ENCODE results near the gene ARHGAP8.

The ARHGAP8 gene

GRCh38 chr22:44730022-44730393, 22.4 kb upstream of the ARHGAP8 start:
- H3K9me3 ChIP-seq (ENCODE audit: low read length) = no peaks in the 10 kb centered on the region
- H3K27me3 ChIP-seq (ENCODE audit: insufficient read depth, low read length) = no peaks in the 10 kb centered on the region
- no peak overlapping the region for H2AFZ ChIP-seq (ENCODE audit: low read depth, low read length)
- H3K36me3 ChIP-seq (ENCODE audit: insufficient read depth, low read length) = no peaks in the 10 kb centered on the region
- H3K4me1 ChIP-seq (ENCODE audit: insufficient read depth, low read length) = peaks cover 10% of the 10 kb centered on the region
- no peak overlapping the region for H3K4me3 ChIP-seq (ENCODE audit: low read length)

- no peak overlapping the region for H2AFZ ChIP-seq (ENCODE audit: low read depth, low read length)
- H3K9me3 ChIP-seq (ENCODE audit: low read length) = no peaks in the 10 kb centered on the region
- peaks cover 10% of the 10 kb centered on the region for H3K4me1 ChIP-seq (ENCODE audit: insufficient read depth, low read length)
- H3K36me3 ChIP-seq (ENCODE audit: insufficient read depth, low read length) = no peaks in the 10 kb centered on the region
- H3K27me3 ChIP-seq (ENCODE audit: insufficient read depth, low read length) = no peaks in the 10 kb centered on the region
- no peak overlapping the region for H3K4me3 ChIP-seq (ENCODE audit: low read length)
These were observed 21.7 kb upstream of the ARHGAP8 start for GRCh38 chr22:44730490-44731356.

GRCh38 chr22:44731357-44731970, 20.9 kb upstream of the ARHGAP8 start:
- H3K9me3 ChIP-seq (ENCODE audit: low read length) = no peaks in the 10 kb centered on the region
- H3K36me3 ChIP-seq (ENCODE audit: insufficient read depth, low read length) = no peaks in the 10 kb centered on the region
- H2AFZ ChIP-seq (ENCODE audit: low read depth, low read length) = no peak overlapping the region
- no peak overlapping the region for H3K4me3 ChIP-seq (ENCODE audit: low read length)
- no peaks in the 10 kb centered on the region for H3K27me3 ChIP-seq (ENCODE audit: insufficient read depth, low read length)
- H3K4me1 ChIP-seq (ENCODE audit: insufficient read depth, low read length) = peaks cover 10% of the 10 kb centered on the region

- Histone ChIP-seq H3K36me3 (ENCODE audit: insufficient read depth, low read length) (no peaks in the 10 kb centered on the region), H3K27me3 (ENCODE audit: insufficient read depth, low read length) (no peaks in the 10 kb centered on the region), H3K4me1 (ENCODE audit: insufficient read depth, low read length) (peaks cover 10% of the 10 kb centered on the region), H3K9me3 (ENCODE audit: low read length) (no peaks in the 10 kb centered on the region), H2AFZ (ENCODE audit: low read depth, low read length) (no peak overlapping the region), H3K4me3 (ENCODE audit: low read length) (no peak overlapping the region)
These were observed 20.3 kb upstream of the ARHGAP8 start for GRCh38 chr22:44732017-44732561.

- peaks cover 10% of the 10 kb centered on the region for H3K4me1 ChIP-seq (ENCODE audit: insufficient read depth, low read length)
- no peaks in the 10 kb centered on the region for H3K27me3 ChIP-seq (ENCODE audit: insufficient read depth, low read length)
- no peaks in the 10 kb centered on the region for H3K36me3 ChIP-seq (ENCODE audit: insufficient read depth, low read length)
- H2AFZ ChIP-seq (ENCODE audit: low read depth, low read length) = no peak overlapping the region
- H3K4me3 ChIP-seq (ENCODE audit: low read length) = no peak overlapping the region
- H3K9me3 ChIP-seq (ENCODE audit: low read length) = no peaks in the 10 kb centered on the region
These were observed 19.7 kb upstream of the ARHGAP8 start for GRCh38 chr22:44732661-44733060.

- H3K27me3 ChIP-seq (ENCODE audit: insufficient read depth, low read length) = peaks cover 4% of the 10 kb centered on the region
- no peaks in the 10 kb centered on the region for H3K9me3 ChIP-seq (ENCODE audit: low read length)
- H2AFZ ChIP-seq (ENCODE audit: low read depth, low read length) = no peak overlapping the region
- H3K4me3 ChIP-seq (ENCODE audit: low read length) = no peak overlapping the region
- H3K36me3 ChIP-seq (ENCODE audit: insufficient read depth, low read length) = no peaks in the 10 kb centered on the region
- peaks cover 10% of the 10 kb centered on the region for H3K4me1 ChIP-seq (ENCODE audit: insufficient read depth, low read length)
These were observed 18.8 kb upstream of the ARHGAP8 start for GRCh38 chr22:44733426-44734106.

GRCh38 chr22:44734278-44734677, 18.1 kb upstream of the ARHGAP8 start:
- H3K4me3 ChIP-seq (ENCODE audit: low read length) = no peak overlapping the region
- no peak overlapping the region for H2AFZ ChIP-seq (ENCODE audit: low read depth, low read length)
- H3K9me3 ChIP-seq (ENCODE audit: low read length) = no peaks in the 10 kb centered on the region
- peaks cover 10% of the 10 kb centered on the region for H3K4me1 ChIP-seq (ENCODE audit: insufficient read depth, low read length)
- H3K36me3 ChIP-seq (ENCODE audit: insufficient read depth, low read length) = no peaks in the 10 kb centered on the region
- peaks cover 4% of the 10 kb centered on the region for H3K27me3 ChIP-seq (ENCODE audit: insufficient read depth, low read length)

- no peak overlapping the region for H3K4me3 ChIP-seq (ENCODE audit: low read length)
- H3K27me3 ChIP-seq (ENCODE audit: insufficient read depth, low read length) = peaks cover 4% of the 10 kb centered on the region
- no peaks in the 10 kb centered on the region for H3K9me3 ChIP-seq (ENCODE audit: low read length)
- no peaks in the 10 kb centered on the region for H3K36me3 ChIP-seq (ENCODE audit: insufficient read depth, low read length)
- peaks cover 6% of the 10 kb centered on the region for H3K4me1 ChIP-seq (ENCODE audit: insufficient read depth, low read length)
- no peak overlapping the region for H2AFZ ChIP-seq (ENCODE audit: low read depth, low read length)
These were observed 17.4 kb upstream of the ARHGAP8 start for GRCh38 chr22:44734801-44735517.

- Histone ChIP-seq H3K4me3 (ENCODE audit: low read length) (no peak overlapping the region), H2AFZ (ENCODE audit: low read depth, low read length) (no peak overlapping the region), H3K4me1 (ENCODE audit: insufficient read depth, low read length) (no peaks in the 10 kb centered on the region), H3K27me3 (ENCODE audit: insufficient read depth, low read length) (peaks cover 4% of the 10 kb centered on the region), H3K36me3 (ENCODE audit: insufficient read depth, low read length) (no peaks in the 10 kb centered on the region), H3K9me3 (ENCODE audit: low read length) (no peaks in the 10 kb centered on the region)
These were observed 16.6 kb upstream of the ARHGAP8 start for GRCh38 chr22:44735518-44736428.

GRCh38 chr22:44736581-44737405, 15.6 kb upstream of the ARHGAP8 start:
- H3K36me3 ChIP-seq (ENCODE audit: insufficient read depth, low read length) = no peaks in the 10 kb centered on the region
- no peak overlapping the region for H3K4me3 ChIP-seq (ENCODE audit: low read length)
- no peak overlapping the region for H2AFZ ChIP-seq (ENCODE audit: low read depth, low read length)
- H3K27me3 ChIP-seq (ENCODE audit: insufficient read depth, low read length) = peaks cover 4% of the 10 kb centered on the region
- no peaks in the 10 kb centered on the region for H3K9me3 ChIP-seq (ENCODE audit: low read length)
- H3K4me1 ChIP-seq (ENCODE audit: insufficient read depth, low read length) = no peaks in the 10 kb centered on the region
